HG02870 (cell line): ENCODE results near the gene TRAF7.

ENCODE experiments used
- ATAC-seq: cut with Tn5 transposase; IDR thresholded peaks from one replicate; pipeline ENCODE4 v1.9.1; 2021; ENCODE audit warnings: mild to moderate bottlenecking, moderate library complexity; ENCODE audit not compliant: unreplicated experiment

TRAF7 gene

GRCh38 chr16:2163211-2163881 is 7.8 kb downstream of the TRAF7 start:
- ATAC-seq, result no peak

DNA sequence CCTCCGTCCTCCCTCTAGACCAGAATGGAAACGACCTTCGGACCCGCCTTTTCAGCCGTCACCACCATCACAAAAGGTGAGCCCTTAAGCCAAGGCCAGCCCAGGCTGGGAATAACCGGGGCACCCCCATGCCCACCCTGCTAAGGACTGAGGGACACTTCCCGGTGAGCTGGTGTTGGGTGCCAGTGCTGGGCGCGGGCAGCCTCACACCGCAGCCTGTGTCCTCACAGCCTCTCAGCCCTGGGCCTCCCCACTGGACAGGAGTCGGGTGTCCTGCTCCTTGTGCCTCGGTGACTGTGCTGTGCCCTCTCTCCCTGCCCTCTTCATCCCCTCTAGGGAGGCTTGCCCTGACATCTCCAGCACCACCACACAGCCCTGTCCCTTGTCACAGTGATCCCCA is 10.3 kb downstream of the TRAF7 start:
- no peak for ATAC-seq

DNA sequence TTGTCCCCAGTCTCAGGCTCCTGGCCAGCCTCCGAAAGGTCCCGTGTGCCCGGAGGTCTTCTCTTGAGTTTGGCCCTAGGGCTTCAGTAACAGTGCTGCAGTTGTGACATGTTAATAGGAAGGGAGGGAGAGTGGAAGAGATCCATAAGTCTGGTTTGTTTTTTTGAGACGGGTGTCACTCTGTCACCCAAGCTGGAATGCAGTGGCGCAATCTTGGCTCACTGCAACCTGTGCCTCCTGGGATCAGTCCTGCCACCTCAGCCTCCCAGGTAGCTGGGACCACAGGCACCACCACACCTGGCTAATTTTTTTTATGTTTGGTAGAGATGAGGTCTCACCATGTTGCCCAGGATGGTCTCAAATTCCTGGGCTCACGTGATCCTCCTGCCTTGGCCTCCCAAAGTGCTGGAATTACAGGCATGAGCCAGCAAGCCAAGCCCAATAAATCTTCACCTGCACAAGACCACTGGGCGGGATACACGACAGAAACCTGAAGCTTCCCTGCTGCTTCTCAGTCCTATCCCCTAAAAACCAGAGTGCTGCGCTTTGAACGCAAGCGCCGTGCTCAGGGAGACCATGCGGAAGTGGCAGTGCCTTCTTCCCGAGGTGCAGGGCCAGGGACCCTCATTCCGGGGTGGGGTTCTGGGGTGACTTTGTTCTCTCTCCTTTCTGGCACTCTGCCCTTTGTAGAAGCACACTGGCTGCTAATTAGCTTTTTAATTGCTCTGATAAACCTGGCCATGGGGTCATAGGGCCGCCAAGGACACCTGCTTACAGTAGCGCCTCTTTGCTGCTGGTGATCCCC is 10.9 kb downstream of the TRAF7 start:
- ATAC-seq, result no peak

DNA sequence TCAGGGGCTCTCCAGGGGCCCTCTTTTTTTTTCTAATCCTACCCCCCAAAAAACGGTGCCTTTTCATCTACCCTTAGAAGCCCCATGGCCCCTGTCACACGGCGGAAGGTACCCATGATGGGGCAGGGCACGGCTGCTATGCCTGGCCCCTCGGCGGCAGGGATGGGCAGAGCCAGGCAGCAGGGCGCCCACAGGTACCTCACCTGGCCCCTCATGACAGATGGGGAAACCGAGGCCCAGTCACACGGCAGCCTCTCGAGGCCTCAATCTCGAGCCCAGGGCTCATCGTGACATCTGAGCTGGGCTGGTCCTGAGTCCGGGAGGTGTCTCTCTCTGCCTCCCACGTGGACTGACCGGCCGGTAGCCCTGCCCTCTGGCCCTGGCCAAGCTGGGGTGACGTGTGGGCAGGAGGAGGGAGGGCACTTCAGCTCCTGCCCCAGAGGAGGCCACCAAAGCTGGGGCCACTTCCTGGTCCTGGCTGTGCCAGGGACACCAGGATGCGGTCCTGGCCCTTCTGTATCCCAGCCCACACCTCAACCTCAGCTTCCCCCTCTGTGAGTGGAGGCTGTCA is 11.6 kb downstream of the TRAF7 start:
- no peak for ATAC-seq

GRCh38 chr16:2170080-2170479 is 14.5 kb downstream of the TRAF7 start:
- no peak for ATAC-seq

GRCh38 chr16:2170587-2171435 is 15.2 kb downstream of the TRAF7 start:
- no peak for ATAC-seq

GRCh38 chr16:2171601-2172178 is 16.1 kb downstream of the TRAF7 start:
- no peak for ATAC-seq

GRCh38 chr16:2172688-2173335 is 17.2 kb downstream of the TRAF7 start:
- no peak for ATAC-seq

DNA sequence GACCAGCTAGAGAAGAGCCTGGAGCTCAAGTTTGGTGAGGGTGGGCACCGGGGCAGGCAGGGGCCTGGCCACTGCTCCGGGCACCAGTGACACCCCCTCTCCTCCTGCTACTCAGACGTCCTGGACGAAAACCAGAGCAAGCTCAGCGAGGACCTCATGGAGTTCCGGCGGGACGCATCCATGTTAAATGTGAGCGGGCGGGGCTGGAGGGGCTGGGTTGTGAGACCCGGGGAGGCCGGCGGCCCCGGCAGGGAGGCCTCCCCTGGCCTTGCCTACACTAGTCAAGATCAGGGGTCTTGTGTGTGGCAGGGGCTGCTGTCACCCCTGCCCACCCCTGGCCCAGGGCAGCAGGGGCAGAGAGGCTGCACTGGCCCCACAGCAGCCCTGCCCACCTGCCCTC is 17.8 kb downstream of the TRAF7 start:
- no peak for ATAC-seq

DNA sequence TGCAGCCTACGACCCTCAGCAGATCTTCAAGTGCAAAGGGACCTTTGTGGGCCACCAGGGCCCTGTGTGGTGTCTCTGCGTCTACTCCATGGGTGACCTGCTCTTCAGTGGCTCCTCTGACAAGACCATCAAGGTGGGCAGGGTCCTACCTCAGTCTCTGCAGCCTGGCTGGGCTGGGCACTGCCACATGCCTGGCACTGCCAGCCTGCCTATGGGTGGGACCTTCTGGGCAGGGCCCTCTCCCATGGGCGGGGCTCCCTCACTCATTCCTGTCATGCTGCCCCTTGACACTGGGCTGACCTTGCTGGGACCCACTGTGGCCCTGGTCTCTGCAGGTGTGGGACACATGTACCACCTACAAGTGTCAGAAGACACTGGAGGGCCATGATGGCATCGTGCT is 18.3 kb downstream of the TRAF7 start:
- ATAC-seq, result no peak

DNA sequence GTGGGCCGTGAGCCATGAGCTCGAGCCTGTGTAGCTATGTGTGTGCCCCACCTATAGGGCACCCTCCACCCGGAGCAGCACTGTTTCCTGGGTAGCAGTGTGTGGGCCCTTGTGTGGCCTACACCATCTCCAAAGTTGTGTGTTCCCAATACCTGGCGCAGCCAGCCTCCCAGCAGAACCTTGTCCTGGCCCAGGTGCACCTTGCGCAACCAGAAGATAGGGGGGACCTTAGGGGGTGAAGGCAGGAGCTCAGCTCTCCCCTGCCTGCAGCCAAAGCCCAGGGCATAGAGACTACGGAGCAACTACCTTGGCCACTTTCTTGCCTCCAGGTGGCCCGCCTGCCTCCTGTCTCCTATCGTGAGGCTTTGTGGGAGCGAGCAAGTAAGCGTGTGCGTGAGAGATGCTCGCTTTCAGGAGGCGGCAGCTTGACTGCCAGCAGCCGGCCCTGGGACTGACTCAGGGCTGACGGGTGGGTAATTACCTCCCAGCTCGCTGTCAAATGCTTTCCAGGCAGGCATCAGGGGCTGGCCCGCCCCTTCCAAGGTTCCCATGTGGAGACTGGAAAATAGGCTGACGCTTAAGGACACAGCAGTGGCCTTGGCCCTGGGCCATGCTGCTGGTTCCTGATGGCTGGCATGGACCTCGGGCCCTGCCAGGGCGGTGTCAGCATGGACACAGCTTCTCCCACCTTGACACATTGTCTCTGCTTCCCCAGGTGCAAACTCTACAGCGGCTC is 19.0 kb downstream of the TRAF7 start:
- no peak for ATAC-seq

DNA sequence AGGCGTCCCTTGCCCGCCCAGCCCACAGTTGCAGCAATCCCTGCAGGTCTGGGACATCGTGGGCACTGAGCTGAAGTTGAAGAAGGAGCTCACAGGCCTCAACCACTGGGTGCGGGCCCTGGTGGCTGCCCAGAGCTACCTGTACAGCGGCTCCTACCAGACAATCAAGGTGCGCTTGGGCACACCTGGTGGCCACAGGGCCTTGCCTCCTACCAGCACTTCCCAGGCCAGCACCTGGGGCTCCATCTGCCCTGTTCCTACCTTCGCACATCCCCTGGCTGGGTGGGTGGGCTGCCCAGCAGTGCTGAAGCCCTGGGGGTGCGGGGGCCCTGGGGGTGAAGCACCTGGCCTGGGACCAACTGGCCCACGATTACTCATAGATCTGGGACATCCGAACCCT is 19.9 kb downstream of the TRAF7 start:
- ATAC-seq, result no peak

- no peak for ATAC-seq
These were observed 20.5 kb downstream of the TRAF7 start for GRCh38 chr16:2176047-2176446.

DNA sequence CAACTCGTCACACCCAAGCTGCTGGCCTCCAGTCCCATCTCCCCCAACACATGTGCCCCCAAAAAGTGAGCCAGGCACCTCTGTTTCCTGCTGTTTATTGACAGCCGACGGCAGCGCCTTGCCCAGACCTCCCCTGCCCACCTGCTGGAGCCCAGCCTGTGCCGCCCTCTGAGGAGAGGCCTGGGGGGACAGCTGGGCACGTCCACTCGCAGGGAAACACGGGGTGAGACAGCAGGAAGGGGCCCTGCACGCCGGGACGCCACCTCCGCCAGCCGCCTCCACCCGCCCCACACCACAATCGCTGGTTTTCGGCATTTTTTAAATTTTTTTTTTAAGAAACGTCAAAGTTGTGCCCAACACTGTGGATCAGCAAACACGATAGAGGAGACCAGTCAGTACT is 21.5 kb downstream of the TRAF7 start:
- ATAC-seq, result no peak

GRCh38 chr16:2177561-2177960 is 22.0 kb downstream of the TRAF7 start:
- no peak for ATAC-seq

DNA sequence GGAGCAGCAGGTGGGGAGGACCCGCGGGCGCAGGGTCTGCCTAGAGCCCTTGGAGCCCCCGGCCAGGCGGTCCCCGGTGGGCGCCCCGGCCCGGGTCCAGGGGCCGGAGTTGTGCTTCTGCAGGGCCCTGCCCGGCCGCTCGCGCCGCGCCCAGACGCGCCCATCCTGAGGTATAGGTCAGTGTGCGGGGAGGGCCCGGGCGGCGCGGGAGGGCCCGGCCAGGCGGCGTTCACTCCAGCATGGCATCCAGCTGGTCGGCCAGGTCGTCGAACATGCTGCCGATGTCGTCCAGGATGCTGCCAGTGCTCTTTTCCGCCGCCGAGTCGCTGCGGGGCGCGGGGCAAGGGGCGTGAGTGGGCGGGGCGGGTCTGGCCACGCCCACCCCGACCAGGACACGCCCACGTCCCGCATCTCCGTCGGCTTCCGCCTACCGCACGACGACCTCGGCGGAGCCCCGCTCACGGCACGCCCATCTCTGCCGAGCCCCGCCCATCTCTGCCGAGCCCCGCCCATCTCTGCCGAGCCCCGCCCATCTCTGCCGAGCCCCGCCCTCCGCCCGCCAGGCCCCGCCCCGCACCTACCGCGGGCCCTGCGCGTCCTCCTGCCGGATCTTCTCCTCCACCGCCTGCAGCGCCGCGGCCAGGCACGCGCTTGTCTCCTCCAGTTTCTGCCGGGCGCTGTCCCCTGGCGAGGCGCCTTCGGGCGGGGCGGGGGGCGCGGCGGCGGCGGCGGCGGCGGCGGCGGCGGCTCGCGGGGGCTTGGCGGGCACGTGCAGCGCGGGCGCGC is 22.9 kb downstream of the TRAF7 start:
- ATAC-seq, result no peak

GRCh38 chr16:2179107-2179501 is 23.5 kb downstream of the TRAF7 start:
- no peak for ATAC-seq

GRCh38 chr16:2179576-2179975 is 24.0 kb downstream of the TRAF7 start:
- no peak for ATAC-seq

DNA sequence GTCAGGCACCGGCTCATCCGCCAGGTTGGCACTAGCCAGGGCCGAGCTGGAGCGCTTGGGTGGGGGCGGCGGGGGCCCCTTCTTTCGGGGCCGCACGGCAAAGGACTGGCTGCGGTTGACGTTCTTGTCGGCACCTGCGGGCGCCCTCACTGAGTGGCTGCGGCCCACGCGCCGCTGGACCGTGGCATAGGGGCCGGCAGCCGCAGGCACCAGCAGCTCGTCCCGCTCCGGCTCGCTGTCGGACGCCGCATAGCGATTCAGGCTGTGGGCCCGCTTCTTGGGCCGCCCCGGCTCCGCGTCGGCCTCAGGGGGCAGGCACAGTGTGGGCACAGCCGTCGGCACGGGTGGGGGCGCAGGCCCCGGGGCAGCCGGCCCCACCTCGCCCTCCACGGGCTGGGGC is 24.9 kb downstream of the TRAF7 start:
- no peak for ATAC-seq
